Measurements from ENCODE around the gene HSFX3.
"Not testable (repeated sequence)": the region's sequence is repeated elsewhere in the genome, so short reads cannot be mapped to it uniquely, and the experiment has no call there.

The HSFX3 gene

DNA sequence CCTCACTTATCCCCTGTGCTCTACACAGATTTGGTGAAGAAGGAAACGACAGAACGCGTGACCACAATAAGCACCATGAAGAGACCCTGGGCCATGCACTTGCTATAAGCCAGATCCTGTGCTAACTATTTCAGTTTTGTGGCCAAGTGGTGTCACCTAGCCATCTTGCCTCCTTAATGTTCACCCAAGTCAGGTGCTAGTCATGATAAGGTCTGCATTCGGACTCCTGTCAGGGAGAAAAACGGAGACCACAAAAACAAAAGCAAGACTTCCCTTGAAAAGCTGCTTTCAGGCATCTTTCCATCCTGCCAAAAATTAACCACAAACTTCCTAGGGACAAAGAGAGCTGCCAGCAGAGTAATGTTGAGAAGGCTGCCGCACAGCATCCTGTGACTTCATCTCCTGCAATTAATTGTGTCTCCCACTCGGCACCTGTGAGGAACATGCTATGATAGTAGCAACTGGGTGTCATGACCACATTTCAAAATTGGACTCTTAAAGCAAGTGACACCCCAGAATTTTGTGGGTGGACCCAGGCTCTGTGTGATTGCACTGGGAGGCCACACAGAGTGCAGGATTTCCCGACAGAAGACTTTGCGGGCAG lies 35.8 kb downstream of the HSFX3 start:
- no peak for DNase-seq

DNA sequence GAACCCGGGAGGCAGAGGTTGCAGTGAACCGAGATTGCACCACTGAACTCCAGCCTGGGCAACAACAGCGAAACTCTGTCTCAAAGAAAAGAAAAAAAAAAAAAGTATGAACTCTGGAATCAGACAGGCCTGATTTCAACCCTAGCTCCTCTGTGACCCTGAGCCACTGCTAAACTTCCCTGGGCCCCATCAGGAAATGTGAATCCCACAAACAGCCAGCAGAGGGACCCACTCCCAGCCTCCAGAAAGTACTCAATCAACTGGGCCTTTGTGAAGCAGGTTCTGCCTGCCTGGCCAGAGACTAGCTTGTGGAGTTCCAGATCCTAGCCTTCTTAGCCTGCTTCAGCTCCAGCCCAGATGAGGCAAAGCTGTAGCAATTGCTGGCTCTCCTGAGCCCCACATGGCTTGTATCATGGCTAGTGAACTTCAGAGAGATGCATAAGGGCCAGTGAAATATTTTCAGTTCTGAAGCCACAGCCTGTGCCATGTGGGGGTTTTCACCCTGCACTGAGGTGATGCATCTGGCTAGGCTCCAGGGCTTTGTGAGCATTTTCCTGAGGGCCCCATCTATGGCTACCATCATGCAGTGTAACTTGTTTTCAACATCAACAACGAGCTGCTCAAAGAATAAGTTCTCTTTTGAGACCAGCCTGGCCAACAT lies 37.4 kb downstream of the HSFX3 start:
- DNase-seq, result peak; percentile 50

DNA sequence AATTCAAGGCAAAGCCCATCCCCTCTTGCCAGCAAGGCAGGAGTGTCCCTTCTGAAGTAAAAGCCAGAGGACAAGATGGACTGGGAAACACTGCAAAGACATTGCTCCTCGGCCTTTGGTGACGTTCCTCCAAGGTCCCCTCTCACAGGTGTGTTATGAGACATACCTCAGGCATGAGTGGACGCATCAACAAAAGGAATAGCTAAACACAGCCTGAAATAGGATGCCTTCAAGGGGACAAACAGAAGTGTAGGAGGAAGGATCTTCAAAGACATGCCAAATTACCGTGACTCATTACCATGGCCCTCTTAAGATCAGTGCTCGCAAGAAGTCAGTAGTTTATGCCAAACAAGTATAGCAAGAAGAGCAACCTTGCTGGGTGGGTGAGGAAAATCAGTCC lies 38.6 kb downstream of the HSFX3 start:
- no peak for DNase-seq

DNA sequence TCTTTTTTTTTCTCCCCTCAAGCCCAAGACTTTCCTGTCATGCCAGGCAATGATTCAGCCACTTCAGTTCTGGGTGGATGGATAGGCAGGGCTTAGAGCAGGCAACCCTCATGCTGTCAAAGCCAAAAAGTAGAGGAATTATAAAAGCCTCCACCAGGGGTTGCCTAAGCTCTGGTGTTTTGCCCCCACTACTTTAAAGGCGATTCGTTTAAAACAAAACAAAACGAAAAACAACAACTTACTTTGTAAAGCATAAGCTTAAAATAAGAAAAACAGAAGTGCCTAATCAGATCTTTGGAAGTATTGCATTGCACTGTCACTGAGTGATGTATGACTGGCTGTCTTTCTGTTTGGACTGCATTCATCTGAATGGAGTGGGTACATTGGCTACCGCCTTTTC lies 39.3 kb downstream of the HSFX3 start:
- DNase-seq, result no peak

DNA sequence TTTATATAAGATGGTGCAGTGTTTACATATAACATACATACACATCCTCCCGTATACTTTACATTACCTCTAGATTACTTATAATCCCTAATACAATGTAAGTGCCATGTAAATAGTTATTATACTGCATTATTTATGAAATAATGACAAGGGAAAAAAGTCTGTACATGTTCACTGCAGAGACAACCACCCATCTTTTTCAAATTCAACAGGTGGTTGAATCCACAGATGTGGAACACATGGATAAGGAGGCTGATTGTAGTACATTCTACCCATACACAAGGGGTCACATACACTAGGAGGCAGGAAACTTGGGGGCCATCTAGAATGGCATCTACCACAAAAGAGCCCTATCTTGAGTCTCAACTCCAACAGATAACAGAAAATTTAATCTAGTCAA lies 41.3 kb downstream of the HSFX3 start:
- DNase-seq, result no peak

DNA sequence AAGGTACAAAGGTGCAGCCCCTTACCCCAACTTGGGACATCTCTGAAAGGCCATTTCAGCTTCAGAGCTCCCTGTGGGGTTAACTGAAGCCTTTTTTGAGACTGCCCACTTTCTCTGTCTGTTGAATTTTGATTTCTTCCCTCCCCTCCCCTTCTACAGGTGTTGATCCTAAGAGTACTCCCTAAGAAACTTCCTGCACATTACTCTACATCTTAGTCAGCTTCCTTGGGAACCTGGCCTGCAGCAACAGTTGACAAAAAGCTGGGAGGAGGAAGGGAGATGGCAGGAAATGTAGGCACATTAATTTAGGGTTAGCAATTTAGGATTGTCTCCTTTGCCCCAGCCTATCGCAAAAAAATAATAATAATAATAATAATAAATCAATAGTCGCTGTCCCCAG lies 43.4 kb downstream of the HSFX3 start:
- no peak for DNase-seq

DNA sequence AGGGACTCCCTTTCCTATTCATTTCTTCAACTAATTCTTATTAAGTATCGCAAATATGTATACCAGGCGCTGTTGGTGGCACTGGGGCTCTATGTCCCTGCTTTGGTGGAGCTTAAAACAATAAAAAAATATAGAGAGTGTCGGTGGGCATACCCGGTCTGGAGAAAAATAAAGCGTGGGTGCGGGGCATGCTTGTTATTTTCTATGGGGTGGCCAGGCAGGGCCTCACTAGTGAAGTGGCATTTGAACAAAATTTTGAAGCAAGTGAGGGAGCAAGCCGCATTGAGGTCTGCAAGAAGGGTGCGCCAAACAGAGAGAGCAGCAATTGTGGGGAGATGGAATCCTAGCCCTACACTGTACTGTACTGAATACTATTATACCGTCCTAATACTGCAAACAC lies 44.1 kb downstream of the HSFX3 start:
- DNase-seq, result no peak

DNA sequence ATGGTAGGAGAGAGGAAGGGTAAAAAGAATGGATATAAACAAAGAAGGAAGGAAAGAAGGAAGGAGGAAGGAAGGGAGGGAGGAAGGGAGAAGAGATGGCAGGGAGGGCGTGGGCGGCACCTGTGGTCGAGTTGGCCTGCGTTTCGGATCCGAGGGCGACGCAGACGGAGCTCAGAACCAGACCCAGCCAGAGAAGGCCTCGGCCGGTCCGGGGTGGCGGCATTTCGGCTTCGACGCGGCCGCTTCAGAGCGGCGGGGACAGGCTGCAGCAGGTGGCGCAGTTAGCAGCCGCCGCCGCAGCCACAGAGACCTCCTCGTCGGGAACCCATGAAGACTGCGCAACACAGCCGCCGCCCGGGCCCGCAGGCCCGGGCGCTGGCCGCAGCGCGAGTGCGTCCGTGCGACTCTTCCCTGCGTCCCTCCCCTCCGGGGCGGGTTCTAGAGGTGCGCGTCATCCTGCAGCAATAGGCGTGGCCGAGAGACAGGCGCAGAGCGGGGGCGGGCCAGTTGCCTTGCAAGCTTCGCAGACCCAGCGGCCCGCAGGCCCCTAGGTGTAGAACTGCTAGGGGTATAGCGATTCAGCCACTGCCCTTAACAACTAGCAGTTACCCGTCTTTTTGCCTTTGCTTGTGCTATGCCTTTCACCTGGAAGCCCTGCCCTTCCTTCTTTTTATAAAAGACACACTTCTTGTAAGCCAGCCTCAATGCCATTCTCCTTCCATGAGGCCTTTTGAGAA lies 44.6 kb downstream of the HSFX3 start, which contains the start of gene IDS:
Gene IDS (minus strand): TSS at position 392 of the 737 bp plus-strand sequence. CDS start 169 bp downstream, at position 223.
- DNase-seq, result peak; percentile 82

DNA sequence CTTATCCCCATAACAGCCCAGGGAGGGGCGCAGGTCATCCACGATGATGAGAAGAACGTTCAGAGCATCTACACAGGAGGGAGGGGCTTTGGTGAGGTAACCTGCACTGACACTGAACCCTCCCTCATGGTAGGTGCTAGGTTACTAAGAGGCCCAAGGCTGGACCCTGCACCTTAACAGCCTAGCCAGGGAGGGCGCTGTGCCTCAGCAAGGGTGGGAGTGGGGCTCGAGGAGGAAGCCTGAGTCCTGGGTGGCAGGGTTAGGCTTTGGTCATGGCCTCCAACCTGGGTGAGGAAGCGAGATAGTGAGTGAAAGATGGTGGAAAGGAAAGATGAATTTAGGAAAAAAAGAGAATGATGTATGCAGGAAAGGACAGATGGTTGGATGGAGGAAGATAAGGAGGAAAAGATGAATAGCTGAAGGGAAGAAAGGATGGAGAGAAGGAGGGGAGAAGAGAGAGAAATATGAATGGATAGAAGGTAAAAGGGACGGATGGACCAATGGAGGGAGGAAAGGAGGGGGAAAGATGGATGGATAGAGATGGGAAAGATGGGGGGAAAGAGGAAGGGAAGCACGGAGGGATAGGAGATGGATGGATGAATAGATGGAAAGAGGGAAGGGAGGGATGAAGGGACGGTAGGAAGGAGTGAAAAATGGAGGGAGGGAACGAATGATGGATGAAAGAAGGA lies 45.4 kb downstream of the HSFX3 start:
- peak; percentile 58 for DNase-seq

DNA sequence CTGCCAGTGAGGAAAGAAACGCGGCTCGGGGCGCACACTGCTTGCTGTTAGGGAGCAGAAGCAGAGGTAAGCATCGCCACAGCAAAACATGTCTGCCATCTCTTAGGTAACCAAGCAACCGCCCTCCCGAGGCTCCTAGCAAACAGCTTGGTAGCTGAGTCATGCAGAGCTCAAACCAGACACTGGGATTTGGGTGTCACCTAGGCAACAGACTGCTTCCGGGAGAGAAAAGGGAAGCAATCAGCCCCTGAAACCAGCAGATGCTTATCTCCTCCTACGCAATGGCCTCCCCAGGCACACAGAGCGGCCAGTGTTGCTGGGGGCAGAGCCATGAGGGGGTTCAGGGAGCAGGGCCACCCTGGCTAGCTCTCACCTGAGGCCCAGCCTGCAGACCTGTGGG lies 46.3 kb downstream of the HSFX3 start:
- DNase-seq, result peak; percentile 52

DNA sequence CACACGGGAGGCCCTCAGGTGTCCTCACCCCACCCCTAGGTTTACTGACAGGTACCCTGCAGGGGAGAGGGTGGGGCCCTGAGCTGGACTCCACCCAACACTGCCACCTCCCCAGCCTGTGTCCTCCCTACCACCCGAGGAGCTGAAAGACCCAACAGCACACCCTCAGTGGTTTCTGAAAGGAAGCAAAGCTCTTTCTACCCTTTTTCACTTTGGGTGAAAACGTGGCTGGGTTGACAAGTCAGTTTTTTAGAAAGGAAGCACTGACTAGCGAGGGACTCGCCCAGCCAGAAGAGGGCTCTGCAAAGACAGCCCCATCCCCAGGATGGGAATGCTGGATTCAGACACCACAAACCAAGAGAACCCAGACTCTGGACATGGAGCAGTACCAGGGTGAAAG lies 46.8 kb downstream of the HSFX3 start:
- DNase-seq, result not testable (repeated sequence)

DNA sequence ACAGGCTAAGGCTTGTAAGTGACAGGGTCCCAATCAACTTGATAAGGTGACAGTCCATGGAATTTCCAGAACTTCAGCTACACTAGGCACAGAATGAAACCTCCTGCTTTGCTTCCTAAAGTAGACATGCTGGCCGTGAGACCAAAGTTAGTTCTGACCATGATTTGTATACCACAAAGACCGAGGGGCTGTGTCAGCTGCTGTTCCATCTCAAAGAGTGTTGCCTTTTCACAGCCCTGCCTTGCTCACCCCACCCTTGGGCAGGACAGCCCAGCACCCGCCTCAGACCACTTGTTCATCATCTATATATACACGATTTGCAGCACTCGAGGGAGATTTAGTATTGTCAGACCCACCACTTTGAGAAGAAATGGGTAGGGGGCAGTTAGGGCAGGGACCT lies 50.0 kb downstream of the HSFX3 start:
- no peak for DNase-seq

DNA sequence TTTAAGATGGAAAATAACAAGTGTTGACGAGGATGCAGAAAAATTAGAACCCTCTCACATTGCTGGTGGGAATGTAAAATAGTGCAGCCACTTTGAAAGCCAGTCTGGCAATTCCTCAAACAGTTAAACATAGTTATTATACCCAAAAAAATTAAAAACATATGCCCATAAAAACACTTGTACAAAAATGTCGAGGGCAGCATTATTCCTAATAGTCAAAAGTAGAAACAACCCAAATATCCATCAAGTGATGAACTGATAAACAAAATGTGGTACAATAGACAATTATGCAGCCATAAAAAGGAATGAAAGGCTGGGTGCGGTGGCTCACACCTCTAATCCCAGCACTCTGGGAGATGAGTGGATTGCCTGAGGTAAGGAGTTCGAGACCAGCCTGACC lies 51.0 kb downstream of the HSFX3 start:
- no peak for DNase-seq

Measured in effector CD4-positive, alpha-beta T cell (primary cell).